Transverse colon (tissue), 4 donors: ENCODE data around the gene AHDC1. TPM values are rescaled to one million over a fixed set of nuclear protein-coding genes. Genes with fewer than 3 reads are reported as not detected.
A peak's percentile ranks its signal among the peaks of the same experiment; 100 is the strongest.
"Not testable (repeated sequence)": the region's sequence is repeated elsewhere in the genome, so short reads cannot be mapped to it uniquely, and the experiment has no call there.

Experiments
- DNase-seq: peaks from one replicate; pipeline ENCODE4 v3.0.0-alpha.2; 2019
- H3K27ac ChIP-seq, 4 donors: fragments of 200-600 bp; sonication (generic); 2 replicates each; pipeline ENCODE4 v1.5.1; 2016 to 2018; ENCODE audit warnings: inconsistent platforms in 4 of 4
- H3K27me3 ChIP-seq: fragments of 200-600 bp; sonication (generic); 2 replicates; pipeline ENCODE4 v1.5.1; 2017; ENCODE audit warnings: inconsistent platforms
- H3K36me3 ChIP-seq, 4 donors: fragments of 200-600 bp; sonication (generic); 2 replicates each; pipeline ENCODE4 v1.5.1; 2017 to 2019; ENCODE audit warnings: inconsistent platforms in 4 of 4
- H3K4me1 ChIP-seq, 4 donors: fragments of 200-600 bp; sonication (generic); 2 replicates each; pipeline ENCODE4 v1.5.1; 2017 to 2020; ENCODE audit warnings: inconsistent platforms in 4 of 4
- H3K4me3 ChIP-seq, 4 donors: fragments of 200-600 bp; sonication (generic); 1 replicate in 1 of 4; 2 replicates in 3 of 4; pipeline versions ENCODE4 v1.5.1 to v1.6.1; 2017 to 2019; ENCODE audit warnings: inconsistent platforms in 4 of 4
- H3K9me3 ChIP-seq, 2 donors: fragments of 200-600 bp; sonication (generic); 2 replicates each; pipeline ENCODE4 v1.5.1; 2017 to 2019; ENCODE audit warnings: inconsistent platforms in 2 of 2
- EP300 ChIP-seq: sonication (generic); formaldehyde crosslinking; IDR thresholded peaks from one replicate; pipeline ENCODE4 v1.6.1; 2017; ENCODE audit warnings: antibody characterized with exemption, low read depth
- POLR2A ChIP-seq: fragments of 450-650 bp; IDR thresholded peaks from one replicate; pipeline ENCODE4 v1.6.1; 2016; ENCODE audit warnings: antibody characterized with exemption, mild to moderate bottlenecking, moderate library complexity
- POLR2AphosphoS5 ChIP-seq, 3 donors: sonication (generic); formaldehyde crosslinking; IDR thresholded peaks; one replicate each; pipeline ENCODE4 v1.6.1; 2016; ENCODE audit warnings: antibody characterized with exemption in 3 of 3
- WGBS, 2 donors: methylation state at CpG; one replicate each; pipeline ENCODE4 v1.1.5; 2018; ENCODE audit warnings: low coverage in 1 of 2; 5-methylcytosine and 5-hydroxymethylcytosine counted together
- in situ Hi-C, 4 donors: fragments of 200-750 bp; cut with MboI; loops; one replicate each; pipeline versions ENCODE4 v1.15.0 to v1.15.1; 2017; ENCODE audit warnings: low sequenced_read_pairs in 3 of 4, low pct_ligation_motif_present in 1 of 4, low pct_unique_long_range_greater_than_20kb in 1 of 4
- intact Hi-C: fragments of 100-400 bp; cut with DNase I; formaldehyde crosslinking; loops from one replicate; pipeline ENCODE4 v1.15.1; 2023; ENCODE audit warnings: low total_unique reads
- total RNA-seq, 4 donors: library from RNA; depleted of rRNA; stranded (reverse); fragments of >200 nt; gene quantifications; one replicate each; pipeline ENCODE4 v1.1.0, GENCODE V29; 2016
- TF ChIP-seq, protein P1 (sequence below), 5 experiments: fragments of 200-600 bp in 3 of 5; fragments of 450-650 bp in 2 of 5; sonication (generic) in 3 of 5; IDR thresholded peaks; 1 replicate in 2 of 5; 2 replicates in 3 of 5; pipeline ENCODE4 v1.5.1; 2016 to 2017; ENCODE audit warnings: antibody characterized with exemption in 5 of 5, inconsistent platforms in 3 of 5, mild to moderate bottlenecking in 2 of 5, moderate library complexity in 1 of 5

The AHDC1 gene
- total RNA-seq, 4 donors from 2014 or later: 11.7 to 34.4 (median 21.3) TPM

GRCh38 chr1:27555700-27556424 is 48.1 kb downstream of the AHDC1 start:
- WGBS, 2 donors: 31 to 39% methylated on average over 1 to 12 of the region's 12 CpGs
- Histone ChIP-seq H3K4me1 (peaks cover 34 to 49% (median 43%) of the 10 kb centered on the region in 4 donors), H3K27me3 (no peaks in the 10 kb centered on the region), H3K27ac (peak overlapping the region; percentile 88 to 97 (median 90)), H3K4me3 (no peak overlapping the region), H3K9me3 (no peaks in the 10 kb centered on the region), H3K36me3 (peaks cover 0 to 3% (median under 1%) of the 10 kb centered on the region in 4 donors)
- TF ChIP-seq POLR2A: no peak
- TF ChIP-seq POLR2AphosphoS5 (IDR thresholded peaks at IDR 0.05): no peak
- TF ChIP-seq, protein P1, sequence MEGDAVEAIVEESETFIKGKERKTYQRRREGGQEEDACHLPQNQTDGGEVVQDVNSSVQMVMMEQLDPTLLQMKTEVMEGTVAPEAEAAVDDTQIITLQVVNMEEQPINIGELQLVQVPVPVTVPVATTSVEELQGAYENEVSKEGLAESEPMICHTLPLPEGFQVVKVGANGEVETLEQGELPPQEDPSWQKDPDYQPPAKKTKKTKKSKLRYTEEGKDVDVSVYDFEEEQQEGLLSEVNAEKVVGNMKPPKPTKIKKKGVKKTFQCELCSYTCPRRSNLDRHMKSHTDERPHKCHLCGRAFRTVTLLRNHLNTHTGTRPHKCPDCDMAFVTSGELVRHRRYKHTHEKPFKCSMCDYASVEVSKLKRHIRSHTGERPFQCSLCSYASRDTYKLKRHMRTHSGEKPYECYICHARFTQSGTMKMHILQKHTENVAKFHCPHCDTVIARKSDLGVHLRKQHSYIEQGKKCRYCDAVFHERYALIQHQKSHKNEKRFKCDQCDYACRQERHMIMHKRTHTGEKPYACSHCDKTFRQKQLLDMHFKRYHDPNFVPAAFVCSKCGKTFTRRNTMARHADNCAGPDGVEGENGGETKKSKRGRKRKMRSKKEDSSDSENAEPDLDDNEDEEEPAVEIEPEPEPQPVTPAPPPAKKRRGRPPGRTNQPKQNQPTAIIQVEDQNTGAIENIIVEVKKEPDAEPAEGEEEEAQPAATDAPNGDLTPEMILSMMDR (IDR thresholded peaks at IDR 0.05): no peak
- TF ChIP-seq EP300: no peak
- in situ Hi-C loops: loop anchor here in 3 of 4 donors (5.0 to 10.0 kb wide), 2 partner anchors 49 to 106 kb away; partner anchors contain the start of gene AHDC1 (in 3 of the 3)
- intact Hi-C loops: no loop called here
- DNase-seq: no peak

DNA sequence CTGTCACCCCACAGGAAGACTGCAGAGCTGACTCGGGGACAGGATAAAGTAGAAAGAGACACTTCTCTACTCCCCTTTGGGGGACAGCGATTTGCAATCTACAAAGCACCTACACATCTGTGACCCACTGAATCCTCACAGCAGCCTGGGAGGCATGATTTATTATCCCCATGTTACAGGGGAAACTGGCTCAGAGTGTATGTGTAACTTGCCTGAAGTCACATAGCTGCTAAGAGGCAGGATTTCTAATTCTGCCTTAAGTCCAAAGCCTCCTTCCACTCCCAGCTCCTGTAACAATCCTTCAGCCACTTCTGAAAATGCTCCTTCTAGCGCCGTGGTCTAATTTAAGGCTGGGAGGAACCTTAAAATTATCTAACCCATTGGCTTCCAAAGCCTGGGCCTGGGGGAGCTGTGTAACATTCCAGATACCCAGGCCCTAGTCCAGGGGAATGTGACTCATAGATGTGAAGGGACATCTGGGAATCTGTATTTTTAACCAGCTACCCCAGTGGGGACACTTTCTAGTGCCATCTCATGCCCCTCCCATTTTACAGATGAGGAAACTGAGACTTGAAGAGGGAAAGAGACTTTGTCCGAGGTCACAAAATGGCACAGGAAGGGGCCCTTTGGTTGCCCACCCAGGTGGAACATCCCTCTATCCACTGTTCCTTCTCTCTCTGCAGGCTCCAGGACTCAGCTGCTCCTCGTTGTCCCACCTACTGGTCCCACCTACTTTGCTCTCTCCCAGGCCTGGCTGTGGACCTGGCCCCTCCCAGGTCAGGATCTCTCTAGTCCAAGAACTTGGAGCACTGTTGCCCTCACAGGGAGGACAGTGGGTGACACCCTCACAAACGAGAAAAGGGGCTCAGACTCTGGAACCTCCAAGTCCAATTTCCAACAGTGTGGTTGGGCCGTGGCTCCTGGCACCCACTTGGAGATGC is 48.9 kb downstream of the AHDC1 start:
- no peak for DNase-seq
- Histone ChIP-seq H3K4me1 (peaks cover 30 to 44% (median 38%) of the 10 kb centered on the region in 4 donors), H3K36me3 (peaks cover 0 to 12% (median 5%) of the 10 kb centered on the region in 4 donors), H3K4me3 (no peak overlapping the region), H3K27me3 (no peaks in the 10 kb centered on the region), H3K9me3 (no peaks in the 10 kb centered on the region), H3K27ac (peak overlapping the region; percentile 88 to 97 (median 90))
- no peak for TF ChIP-seq EP300
- TF ChIP-seq, protein P1 (IDR thresholded peaks at IDR 0.05): no peak
- no peak for TF ChIP-seq POLR2A
- no peak for TF ChIP-seq POLR2AphosphoS5 (IDR thresholded peaks at IDR 0.05)
- intact Hi-C loops (no loop called here), in situ Hi-C loops (loop anchor here in 3 of 4 donors (5.0 to 10.0 kb wide), 2 partner anchors 50 to 107 kb away; partner anchors contain the start of gene AHDC1 (in 3 of the 3))
- 27 to 51% methylated on average over 3 to 8 of the region's 8 CpGs for WGBS, 2 donors

- H3K4me3 ChIP-seq: no peak overlapping the region
- H3K27ac ChIP-seq: peak overlapping the region; percentile 88 to 97 (median 90)
- 78 to 100% methylated on average over 1 to 4 of the region's 4 CpGs for WGBS, 2 donors
- TF ChIP-seq POLR2AphosphoS5 (IDR thresholded peaks at IDR 0.05) (no peak), EP300 (no peak), POLR2A (no peak)
- TF ChIP-seq, protein P1 (IDR thresholded peaks at IDR 0.05): no peak
- H3K9me3 ChIP-seq: no peaks in the 10 kb centered on the region
- peaks cover 0 to 16% (median 5%) of the 10 kb centered on the region in 4 donors for H3K36me3 ChIP-seq
- DNase-seq: no peak
- in situ Hi-C loops: loop anchor here in 3 of 4 donors (10.0 kb wide), 1 partner anchor 51 kb away; the partner anchor contains the start of gene AHDC1 (in 3 of the 3)
- no peaks in the 10 kb centered on the region for H3K27me3 ChIP-seq
- intact Hi-C loops: no loop called here
- H3K4me1 ChIP-seq: peaks cover 30 to 44% (median 38%) of the 10 kb centered on the region in 4 donors
Measured at GRCh38 chr1:27554293-27554692, 49.7 kb downstream of the AHDC1 start.

DNA sequence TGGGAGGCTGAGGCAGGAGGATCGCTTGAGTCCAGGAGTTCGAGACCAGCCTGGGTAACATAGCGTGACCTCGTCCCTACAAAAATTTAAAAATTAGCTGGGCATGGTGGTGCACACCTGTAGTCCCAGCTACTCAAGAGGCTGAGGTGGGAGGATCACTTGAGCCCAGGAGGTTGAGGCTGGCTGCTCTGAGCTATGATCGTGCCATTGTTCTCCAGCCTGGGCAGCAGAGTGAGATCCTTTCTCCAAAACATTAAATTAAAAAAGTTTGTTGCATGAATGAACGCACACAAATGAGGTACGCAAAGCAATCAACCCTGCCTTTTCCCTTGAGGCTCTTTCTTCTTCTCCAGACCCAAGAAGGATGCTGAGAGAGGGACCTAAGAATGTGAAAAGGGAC is 50.1 kb downstream of the AHDC1 start:
- DNase-seq, H3K4me3 ChIP-seq, H3K27me3 ChIP-seq, intact Hi-C loops, H3K9me3 ChIP-seq: not testable (repeated sequence)
- WGBS, 2 donors: 92 to 95% methylated on average over 4 to 7 of the region's 7 CpGs
- H3K27ac ChIP-seq: peak overlapping the region in 2 of 4 donors; percentile 91 to 97
- in situ Hi-C loops: loop anchor here in 3 of 4 donors (10.0 kb wide), 1 partner anchor 51 kb away; the partner anchor contains the start of gene AHDC1 (in 3 of the 3)
- peaks cover 0 to 16% (median 5%) of the 10 kb centered on the region in 4 donors for H3K36me3 ChIP-seq
- peaks cover 30 to 44% (median 37%) of the 10 kb centered on the region in 4 donors for H3K4me1 ChIP-seq
